Stimulated activated CD4-positive, alpha-beta T cell treated with anti-CD3 and anti-CD28 coated beads, Interleukin-1b, Interleukin-23, amount 100 ng/mL, for 24 hours (primary cell): ENCODE results near the gene RIMBP2.

Experiments
- DNase-seq, 4 experiments: peaks; one replicate each; pipeline ENCODE4 v3.0.0-alpha.2; 2020; ENCODE audit warnings: low read depth in 4 of 4, low spot score in 1 of 4

The RIMBP2 gene

GRCh38 chr12:130491421-130492357 lies 224.4 kb downstream of the RIMBP2 start:
- no peak for DNase-seq

DNA sequence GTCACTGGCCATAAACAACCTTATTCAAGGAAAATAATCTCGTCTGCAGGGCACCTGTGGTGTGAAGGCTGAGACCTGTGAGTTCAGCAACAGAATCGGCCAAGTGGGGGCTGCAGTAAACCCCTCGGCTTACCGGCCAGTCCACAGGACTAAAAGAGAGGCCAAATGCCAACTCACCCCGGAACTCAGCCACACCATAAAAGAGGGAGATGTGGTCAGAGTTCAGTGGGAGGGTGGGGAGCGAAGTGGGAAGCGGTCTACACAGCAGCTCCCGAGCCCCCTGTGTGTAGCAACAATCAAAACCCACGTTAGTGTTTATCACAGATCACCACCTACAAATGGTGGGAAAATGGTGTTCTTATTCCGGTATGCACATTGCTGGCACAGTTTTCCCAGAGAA lies 225.4 kb downstream of the RIMBP2 start:
- no peak for DNase-seq

- DNase-seq: no peak
Observed at GRCh38 chr12:130489293-130489692, 226.8 kb downstream of the RIMBP2 start.

- no peak for DNase-seq
Observed at GRCh38 chr12:130488358-130488710, 227.8 kb downstream of the RIMBP2 start.

GRCh38 chr12:130487636-130488357 lies 228.3 kb downstream of the RIMBP2 start:
- no peak for DNase-seq

- no peak for DNase-seq
Observed at GRCh38 chr12:130486891-130487416, 229.1 kb downstream of the RIMBP2 start.

DNA sequence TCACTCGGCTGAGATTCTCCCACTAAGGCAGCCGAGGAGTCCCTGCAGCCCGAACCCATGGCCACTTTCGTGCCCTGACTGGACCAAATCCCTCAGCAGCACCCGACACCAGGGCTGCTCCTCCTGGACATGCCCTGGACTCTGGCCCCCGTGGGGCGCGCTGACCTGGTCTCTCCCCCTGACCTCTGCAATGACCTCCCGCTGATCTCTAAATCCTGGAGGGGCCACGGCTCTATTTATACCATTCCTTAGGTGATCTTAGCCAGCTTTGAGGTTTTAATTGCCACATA lies 230.0 kb downstream of the RIMBP2 start:
- DNase-seq: no peak

GRCh38 chr12:130485291-130486145 lies 230.6 kb downstream of the RIMBP2 start:
- DNase-seq: no peak

DNA sequence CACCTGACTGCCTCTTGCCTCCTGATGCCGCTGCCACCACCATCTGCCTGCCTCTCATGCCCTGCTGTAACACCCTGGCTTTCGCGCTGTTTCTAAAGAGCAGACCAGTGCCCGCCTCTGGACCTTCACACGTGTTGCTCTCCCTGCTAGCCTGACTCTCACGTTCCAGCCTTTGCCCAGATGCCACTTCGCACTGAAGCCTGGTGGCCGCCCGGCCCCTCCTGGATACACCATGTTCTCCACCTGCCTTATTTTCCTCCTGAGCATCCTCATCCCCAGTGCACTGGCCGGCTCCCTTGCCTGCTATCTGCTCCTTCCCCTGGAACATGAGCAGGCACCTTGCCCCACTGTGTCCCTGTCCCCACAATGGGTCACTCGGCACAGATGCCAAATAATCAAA lies 231.9 kb downstream of the RIMBP2 start:
- DNase-seq: no peak

- DNase-seq: no peak
Observed at GRCh38 chr12:130483616-130484180, 232.4 kb downstream of the RIMBP2 start.

- no peak for DNase-seq
Observed at GRCh38 chr12:130482448-130482847, 233.7 kb downstream of the RIMBP2 start.

DNA sequence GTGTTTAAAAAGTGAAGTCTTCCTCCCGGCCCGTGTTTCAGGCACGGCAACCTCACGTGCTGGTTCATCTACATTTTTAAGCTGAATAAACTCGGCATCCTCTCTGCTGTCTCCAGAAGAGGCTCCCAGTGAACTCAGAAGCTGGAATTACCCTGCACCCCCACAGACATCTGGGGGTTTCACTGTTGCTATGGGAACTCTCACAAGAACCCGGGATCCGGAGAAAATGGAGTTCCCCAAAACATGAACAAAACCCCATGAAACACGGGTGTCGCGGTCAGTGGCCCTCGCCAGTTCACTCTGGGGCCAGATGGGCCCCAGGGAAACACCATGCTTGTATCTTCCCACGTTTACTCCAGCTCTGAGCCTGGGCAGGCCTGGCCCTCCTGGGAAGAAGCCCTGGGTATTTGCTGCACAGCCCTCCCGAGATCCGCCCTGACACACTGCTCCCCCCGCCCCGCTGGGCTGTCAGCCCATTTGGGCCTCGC lies 234.7 kb downstream of the RIMBP2 start:
- no peak for DNase-seq

- no peak for DNase-seq
Observed at GRCh38 chr12:130480887-130481286, 235.2 kb downstream of the RIMBP2 start.

DNA sequence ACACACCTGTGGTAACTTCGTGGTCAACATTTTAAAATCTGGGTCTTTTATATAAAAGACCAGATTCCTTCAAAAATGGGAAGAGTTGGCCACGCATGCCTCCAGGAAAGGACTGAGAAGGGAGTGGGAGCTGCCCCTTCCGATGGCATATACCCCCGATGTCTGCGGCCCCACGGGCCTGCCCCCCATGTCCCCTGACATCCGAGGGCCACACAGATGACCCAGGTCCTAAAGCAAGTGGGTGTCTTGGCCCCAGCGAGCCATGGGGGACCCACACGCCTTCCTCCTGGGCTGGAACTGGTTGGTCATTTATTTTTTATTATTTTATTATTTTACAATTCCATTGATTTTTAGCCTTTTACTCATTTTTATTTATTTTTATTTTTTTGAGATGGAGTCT lies 235.9 kb downstream of the RIMBP2 start:
- no peak for DNase-seq

DNA sequence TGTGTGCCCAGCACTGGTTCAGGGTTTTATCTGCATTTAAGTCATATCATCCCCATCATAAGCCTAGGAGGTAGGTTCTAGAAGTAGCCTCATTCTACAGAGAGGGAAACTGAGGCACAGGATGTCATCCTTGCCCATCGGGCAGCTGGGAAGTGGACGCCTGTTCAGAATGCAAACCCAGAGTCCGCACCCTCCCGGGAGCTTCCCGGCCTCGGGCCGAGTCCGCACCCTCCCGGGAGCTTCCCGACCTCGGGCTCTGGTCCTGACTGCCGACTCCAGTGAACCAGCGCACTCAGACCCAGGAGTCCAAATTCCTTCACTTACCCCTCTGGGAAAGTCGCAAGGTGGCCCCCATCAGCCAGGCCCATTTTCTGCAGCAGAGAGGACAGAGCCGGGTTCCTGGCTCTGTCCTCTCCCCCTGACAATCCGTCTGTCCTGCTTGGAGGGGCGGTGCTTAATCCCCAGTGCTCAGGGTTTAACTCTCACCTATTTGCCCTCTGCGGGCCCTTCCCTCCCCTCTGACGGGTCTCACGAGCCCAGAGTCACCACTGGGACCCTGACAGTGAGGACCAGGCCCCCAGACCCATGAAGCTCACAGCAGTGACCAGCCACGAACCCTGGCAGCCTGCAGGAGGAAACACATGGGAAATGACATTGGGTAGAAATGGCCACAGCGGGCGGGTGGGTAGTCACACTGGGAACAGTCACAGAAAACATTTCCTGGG lies 236.5 kb downstream of the RIMBP2 start:
- DNase-seq: no peak

DNA sequence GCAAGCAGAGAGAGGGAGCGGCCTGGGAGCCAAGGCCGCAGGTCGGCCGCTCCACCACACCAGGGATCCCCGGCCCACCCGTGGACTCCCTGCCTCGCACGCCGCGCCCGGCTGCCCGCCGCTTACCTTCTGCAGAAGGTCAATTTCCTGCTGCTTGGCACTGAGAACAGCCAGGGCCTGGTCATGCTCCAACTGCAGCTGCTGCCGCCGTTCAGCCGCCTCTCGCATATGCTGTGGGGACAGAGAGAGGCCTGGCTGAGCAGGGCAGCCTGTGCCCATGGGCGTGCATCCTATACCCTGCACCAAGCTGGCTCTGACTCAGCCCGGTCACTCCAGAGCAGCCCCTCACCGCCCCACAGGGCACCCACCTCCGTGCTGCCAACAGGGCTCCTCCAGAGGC lies 237.3 kb downstream of the RIMBP2 start:
- no peak for DNase-seq

- no peak for DNase-seq
Observed at GRCh38 chr12:130477701-130478100, 238.4 kb downstream of the RIMBP2 start.

DNA sequence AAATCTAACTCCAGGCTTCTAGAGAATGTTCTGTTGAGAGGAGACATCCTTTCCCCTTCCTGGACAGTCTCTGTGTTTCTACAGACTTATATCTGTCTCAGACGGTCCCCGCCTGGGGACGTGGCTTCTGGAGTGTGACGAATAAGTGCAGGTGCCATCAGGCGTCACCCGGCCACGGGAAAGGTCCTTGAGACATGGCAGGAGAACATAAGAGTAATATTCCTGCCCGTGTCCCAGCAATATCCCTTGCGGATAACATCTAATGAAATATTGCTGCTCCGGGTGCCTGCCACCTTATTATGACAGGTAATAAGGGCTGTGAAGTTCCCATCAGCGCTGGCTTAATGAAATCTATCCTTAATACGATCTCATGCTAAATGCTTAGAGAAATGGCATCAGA lies 238.8 kb downstream of the RIMBP2 start:
- DNase-seq: no peak

DNA sequence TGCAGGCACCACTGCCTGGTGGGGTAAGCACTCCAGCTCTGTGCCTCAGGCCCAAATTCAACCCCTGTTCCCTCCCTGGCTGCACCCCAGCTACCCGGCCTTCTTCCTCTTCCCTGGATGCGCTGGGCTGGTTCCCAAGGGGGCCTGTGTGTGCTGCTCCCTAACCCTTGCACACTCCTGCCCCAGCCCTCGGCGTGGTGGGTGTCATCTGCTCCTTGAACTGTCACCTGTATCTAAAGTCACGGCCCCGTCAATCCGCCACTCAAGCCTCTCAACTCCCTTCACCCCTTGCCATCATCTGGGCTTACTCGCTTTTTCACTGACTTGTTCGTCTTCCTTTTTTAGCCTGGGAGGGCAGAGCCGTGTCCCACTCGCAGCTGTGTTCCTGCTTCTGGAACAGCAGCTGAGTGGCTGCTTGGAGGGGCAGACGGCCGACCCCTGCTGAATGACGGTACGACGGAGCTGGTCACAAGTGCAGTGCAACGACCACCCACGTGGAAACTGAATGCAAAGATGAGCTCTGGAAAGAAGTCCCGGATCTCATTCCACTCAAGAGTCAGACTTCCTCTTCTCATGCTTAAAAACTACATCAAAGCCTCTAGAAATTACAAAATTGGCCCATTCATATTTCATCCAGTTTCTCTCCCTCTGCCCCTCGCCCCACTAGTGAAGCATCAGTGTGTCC lies 239.5 kb downstream of the RIMBP2 start:
- DNase-seq: no peak
